Right atrium auricular region (tissue), 2 donors: ENCODE data around the gene NSMCE1. TPM values are rescaled to one million over a fixed set of nuclear protein-coding genes. Genes with fewer than 3 reads are reported as not detected.

Source experiments
- DNase-seq: peaks from one replicate; pipeline ENCODE4 v3.0.0-alpha.2; 2019; ENCODE audit warnings: low spot score
- H3K27ac ChIP-seq, 2 donors: fragments of 200-600 bp; sonication (generic); 1 replicate in 1 of 2; 2 replicates in 1 of 2; pipeline ENCODE4 v1.5.1; 2016 to 2019
- H3K27me3 ChIP-seq, 2 donors: fragments of 200-600 bp; sonication (generic); one replicate each; pipeline versions ENCODE4 v1.5.1 to v1.6.0; 2017 to 2019
- H3K36me3 ChIP-seq: fragments of 200-600 bp; sonication (generic); one replicate; pipeline ENCODE4 v1.5.1; 2016
- H3K4me1 ChIP-seq, 2 donors: fragments of 200-600 bp; sonication (generic); one replicate each; pipeline versions ENCODE4 v1.5.1 to v1.6.0; 2017 to 2019
- H3K4me3 ChIP-seq, 2 donors: fragments of 200-600 bp; sonication (generic); 1 replicate in 1 of 2; 2 replicates in 1 of 2; pipeline ENCODE4 v1.5.1; 2017 to 2019; ENCODE audit warnings: mild to moderate bottlenecking in 1 of 2, moderate library complexity in 1 of 2
- H3K9me3 ChIP-seq, 2 donors: fragments of 200-600 bp; sonication (generic); one replicate each; pipeline ENCODE4 v1.5.1; 2019
- total RNA-seq, 2 donors: library from RNA; depleted of rRNA; stranded (reverse); fragments of >200 nt; gene quantifications; one replicate each; pipeline ENCODE4 v1.1.0, GENCODE V29; 2016
- TF ChIP-seq, protein P1 (sequence below), 2 donors: fragments of 200-600 bp; sonication (generic); IDR thresholded peaks; one replicate each; pipeline ENCODE4 v1.5.1; 2019; ENCODE audit warnings: antibody characterized with exemption in 2 of 2

Gene NSMCE1
- total RNA-seq, 2 donors from 2014 or later = 24.0 to 35.8 TPM

GRCh38 chr16:27238016-27238587, 30.5 kb downstream of the NSMCE1 start:
- no peak for DNase-seq
- no peaks in the 10 kb centered on the region for H3K27me3 ChIP-seq
- peak overlapping the region; percentile 40 to 64 for H3K27ac ChIP-seq
- H3K4me1 ChIP-seq = peaks cover 3 to 72% of the 10 kb centered on the region in 2 donors
- no peak overlapping the region for H3K4me3 ChIP-seq
- TF ChIP-seq, protein P1, sequence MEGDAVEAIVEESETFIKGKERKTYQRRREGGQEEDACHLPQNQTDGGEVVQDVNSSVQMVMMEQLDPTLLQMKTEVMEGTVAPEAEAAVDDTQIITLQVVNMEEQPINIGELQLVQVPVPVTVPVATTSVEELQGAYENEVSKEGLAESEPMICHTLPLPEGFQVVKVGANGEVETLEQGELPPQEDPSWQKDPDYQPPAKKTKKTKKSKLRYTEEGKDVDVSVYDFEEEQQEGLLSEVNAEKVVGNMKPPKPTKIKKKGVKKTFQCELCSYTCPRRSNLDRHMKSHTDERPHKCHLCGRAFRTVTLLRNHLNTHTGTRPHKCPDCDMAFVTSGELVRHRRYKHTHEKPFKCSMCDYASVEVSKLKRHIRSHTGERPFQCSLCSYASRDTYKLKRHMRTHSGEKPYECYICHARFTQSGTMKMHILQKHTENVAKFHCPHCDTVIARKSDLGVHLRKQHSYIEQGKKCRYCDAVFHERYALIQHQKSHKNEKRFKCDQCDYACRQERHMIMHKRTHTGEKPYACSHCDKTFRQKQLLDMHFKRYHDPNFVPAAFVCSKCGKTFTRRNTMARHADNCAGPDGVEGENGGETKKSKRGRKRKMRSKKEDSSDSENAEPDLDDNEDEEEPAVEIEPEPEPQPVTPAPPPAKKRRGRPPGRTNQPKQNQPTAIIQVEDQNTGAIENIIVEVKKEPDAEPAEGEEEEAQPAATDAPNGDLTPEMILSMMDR (IDR thresholded peaks at IDR 0.05) = no peak
- peaks cover 6% of the 10 kb centered on the region for H3K36me3 ChIP-seq
- H3K9me3 ChIP-seq = no peaks in the 10 kb centered on the region

DNA sequence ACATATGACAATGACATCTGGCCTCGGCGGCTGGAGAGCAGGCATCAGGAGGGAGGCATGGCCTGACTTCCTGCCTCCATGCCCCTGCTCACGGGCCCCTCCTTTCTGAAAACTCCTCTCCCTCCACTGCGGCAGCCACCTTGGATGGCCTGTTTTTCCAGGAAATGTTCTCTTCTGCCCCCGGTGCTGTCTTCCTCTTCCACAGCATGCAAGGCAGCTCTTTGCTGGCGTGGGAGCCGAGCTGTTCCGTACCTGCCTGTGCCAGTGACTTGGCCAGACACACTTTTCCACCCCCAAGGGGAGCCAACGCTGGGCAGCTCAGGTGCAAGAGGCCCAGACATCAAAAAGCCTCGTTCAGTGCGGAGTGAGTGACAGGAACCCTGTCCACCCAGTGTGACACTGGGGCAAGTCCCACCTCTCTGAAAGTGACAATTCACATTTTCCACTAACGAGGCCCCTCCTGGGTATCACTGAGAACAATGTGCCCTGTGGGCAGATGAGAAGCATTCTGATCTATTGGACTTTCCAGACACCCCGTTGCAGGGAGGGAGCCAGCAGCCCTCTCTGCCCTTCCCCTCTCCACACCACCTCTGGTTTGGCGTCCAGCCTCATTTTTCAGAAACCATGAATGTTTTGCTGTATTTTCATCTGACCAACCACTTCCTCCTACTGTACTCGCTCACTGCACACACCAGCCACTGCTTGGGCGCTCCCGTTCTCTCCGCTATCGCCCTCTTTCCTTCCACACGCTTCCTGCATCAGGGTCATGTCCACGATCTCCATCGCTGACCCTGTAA, 31.2 kb downstream of the NSMCE1 start:
- Histone ChIP-seq H3K27ac (peak overlapping the region; percentile 64 to 74), H3K27me3 (no peaks in the 10 kb centered on the region), H3K36me3 (peaks cover 13% of the 10 kb centered on the region), H3K4me1 (peaks cover 3 to 66% of the 10 kb centered on the region in 2 donors), H3K4me3 (no peak overlapping the region), H3K9me3 (no peaks in the 10 kb centered on the region)
- DNase-seq = no peak
- TF ChIP-seq, protein P1 (IDR thresholded peaks at IDR 0.05) = no peak

- Histone ChIP-seq H3K36me3 (peaks cover 20% of the 10 kb centered on the region), H3K27me3 (no peaks in the 10 kb centered on the region), H3K27ac (peak overlapping the region; percentile 64 to 74), H3K4me1 (peaks cover 3 to 60% of the 10 kb centered on the region in 2 donors), H3K4me3 (no peak overlapping the region), H3K9me3 (no peaks in the 10 kb centered on the region)
- DNase-seq = no peak
- TF ChIP-seq, protein P1 (IDR thresholded peaks at IDR 0.05) = no peak
Observed at GRCh38 chr16:27236635-27237218, 31.8 kb downstream of the NSMCE1 start.

GRCh38 chr16:27235938-27236245, 32.7 kb downstream of the NSMCE1 start:
- TF ChIP-seq, protein P1 (IDR thresholded peaks at IDR 0.05) = no peak
- H3K9me3 ChIP-seq = no peaks in the 10 kb centered on the region
- peak overlapping the region; percentile 65 to 74 for H3K27ac ChIP-seq
- H3K4me1 ChIP-seq = peaks cover 3 to 52% of the 10 kb centered on the region in 2 donors
- H3K36me3 ChIP-seq = peaks cover 21% of the 10 kb centered on the region
- no peak for DNase-seq
- no peak overlapping the region for H3K4me3 ChIP-seq
- H3K27me3 ChIP-seq = no peaks in the 10 kb centered on the region

DNA sequence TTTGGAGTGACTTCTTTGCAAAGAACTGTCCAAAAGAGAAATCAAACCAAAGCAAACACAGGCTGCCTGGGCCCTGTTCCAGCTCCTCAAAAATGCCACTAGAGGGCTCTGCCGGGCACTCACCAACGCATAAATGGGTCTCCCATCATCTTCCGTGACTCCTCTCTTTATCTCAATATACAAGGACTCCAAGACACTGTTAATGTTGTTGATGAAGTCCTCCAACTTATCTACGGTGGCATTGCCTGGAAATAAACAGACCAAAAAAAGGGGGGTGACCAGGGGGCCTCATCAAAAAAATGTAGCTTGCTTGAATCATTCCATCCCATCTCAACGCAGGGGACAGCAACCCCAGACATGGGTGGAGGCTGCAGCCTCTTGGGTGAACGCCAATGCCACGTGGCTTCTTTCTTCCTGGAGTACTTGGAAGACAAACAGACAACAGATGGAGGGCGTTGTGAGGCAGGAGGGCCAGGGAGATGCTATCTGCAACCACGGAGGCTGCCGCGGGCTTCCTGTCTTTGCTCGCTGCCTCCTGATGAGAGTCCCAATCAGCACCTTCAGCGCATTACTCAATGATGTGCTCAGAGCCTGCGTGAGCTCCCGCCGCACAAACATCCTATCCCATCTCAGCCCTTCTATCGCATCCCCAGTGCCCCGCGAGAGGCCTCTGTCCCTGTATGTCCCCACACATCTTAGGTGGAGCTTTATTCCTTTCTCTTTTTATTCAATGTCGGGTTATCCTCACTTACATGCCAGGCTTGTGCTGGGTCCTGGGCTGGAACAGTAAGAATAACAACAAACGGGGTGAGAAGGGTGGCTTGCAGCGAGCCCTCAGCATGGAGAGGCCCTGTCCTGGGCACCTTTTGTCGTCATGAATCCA, 33.3 kb downstream of the NSMCE1 start:
- peaks cover 21% of the 10 kb centered on the region for H3K36me3 ChIP-seq
- peak overlapping the region; percentile 65 to 74 for H3K27ac ChIP-seq
- peaks cover 3 to 46% of the 10 kb centered on the region in 2 donors for H3K4me1 ChIP-seq
- H3K4me3 ChIP-seq = peak overlapping the region in 1 of 2 donors; percentile 14
- no peaks in the 10 kb centered on the region for H3K27me3 ChIP-seq
- peak; percentile 95 for DNase-seq
- TF ChIP-seq, protein P1 (IDR thresholded peaks at IDR 0.05) = peak; percentile 56 to 84
- H3K9me3 ChIP-seq = no peaks in the 10 kb centered on the region
